SU-DHL-6 (cell line): ENCODE data around the gene NAPA.

Experiments
- H2AFZ ChIP-seq: fragments of 200-600 bp; sonication (generic); 2 replicates; pipeline ENCODE4 v1.6.1; 2014; ENCODE audit warnings: low read depth, mild to moderate bottlenecking, moderate library complexity, mixed read lengths, antibody characterized with exemption, low read length; ENCODE audit not compliant: severe bottlenecking
- H3F3A ChIP-seq: fragments of 200-600 bp; shearing (Covaris generic); 2 replicates; pipeline ENCODE4 v1.6.0; 2016; ENCODE audit warnings: antibody characterized with exemption, mild to moderate bottlenecking; ENCODE audit not compliant: insufficient read depth
- H3K27ac ChIP-seq: fragments of 200-600 bp; sonication (generic); 2 replicates; pipeline ENCODE4 v1.5.1; 2016; ENCODE audit warnings: low read depth, mild to moderate bottlenecking, low read length, moderate library complexity, mixed read lengths
- H3K27me3 ChIP-seq: fragments of 200-600 bp; sonication (generic), shearing (Covaris generic); 2 replicates; pipeline ENCODE4 v1.6.0; 2014; ENCODE audit warnings: mild to moderate bottlenecking, low read length
- H3K36me3 ChIP-seq: fragments of 200-600 bp; sonication (generic); 2 replicates; pipeline ENCODE4 v1.6.1; 2014; ENCODE audit warnings: mild to moderate bottlenecking, low read length, mixed read lengths
- H3K4me2 ChIP-seq: fragments of 300-600, 200-600 bp; shearing (Covaris generic), sonication (generic); 2 replicates; pipeline ENCODE4 v1.6.0; 2014; ENCODE audit warnings: low read length, low read depth, mild to moderate bottlenecking; ENCODE audit not compliant: poor library complexity, severe bottlenecking
- H3K4me3 ChIP-seq: fragments of 200-600 bp; sonication (generic); 2 replicates; pipeline ENCODE4 v1.5.1; 2014; ENCODE audit warnings: antibody characterized with exemption, low read length, mild to moderate bottlenecking, mixed read lengths; ENCODE audit not compliant: insufficient read depth, poor library complexity, severe bottlenecking
- H3K79me2 ChIP-seq: fragments of 200-600 bp; sonication (generic); 2 replicates; pipeline ENCODE4 v1.6.1; 2014; ENCODE audit warnings: mild to moderate bottlenecking, low read length, moderate library complexity; ENCODE audit not compliant: insufficient read depth
- H3K9ac ChIP-seq: fragments of 200-600 bp; sonication (generic); 2 replicates; pipeline ENCODE4 v1.7.0; 2014; ENCODE audit warnings: mild to moderate bottlenecking, low read length
- H3K9me2 ChIP-seq: fragments of 200-600 bp; sonication (generic); replicated peaks from 2 replicates; pipeline ENCODE4 v1.6.1; 2014; ENCODE audit warnings: low read length; ENCODE audit not compliant: insufficient read depth
- H3K9me3 ChIP-seq: fragments of 200-600 bp; sonication (generic); 2 replicates; pipeline ENCODE4 v1.6.1; 2014; ENCODE audit warnings: low read length, mixed read lengths; ENCODE audit not compliant: insufficient read depth
- H4K20me1 ChIP-seq: fragments of 200-600 bp; sonication (generic); 2 replicates; pipeline ENCODE4 v1.6.1; 2014; ENCODE audit warnings: low read depth, mild to moderate bottlenecking, antibody characterized with exemption, low read length, moderate library complexity, mixed read lengths
- CTCF ChIP-seq: fragments of 200-600 bp; sonication (generic); IDR thresholded peaks from one replicate; pipeline ENCODE4 v1.5.1; 2017; ENCODE audit warnings: antibody characterized with exemption, mild to moderate bottlenecking, low read length, moderate library complexity; ENCODE audit not compliant: insufficient read depth, poor library complexity, severe bottlenecking
- EZH2phosphoT487 ChIP-seq: fragments of 200-600 bp; sonication (generic), shearing (Covaris generic); conservative IDR thresholded peaks from 2 replicates; pipeline ENCODE4 v1.6.1; 2018; ENCODE audit warnings: mild to moderate bottlenecking, antibody characterized with exemption, low read length, moderate library complexity, mixed read lengths

Gene NAPA

GRCh38 chr19:47471733-47472457 lies 43.0 kb downstream of the NAPA start, which contains the start of gene SLC8A2:
Gene SLC8A2 (minus strand): TSS chr19:47471893. CDS start chr19:47466403, 5,490 bp downstream.
- Histone ChIP-seq H2AFZ (no peak within 1 kb of the TSS), H3K27me3 (no peaks in the 10 kb centered on the region), H3K79me2 (no peaks in the 10 kb centered on the region), H3K4me2 (no peak within 1 kb of the TSS), H3F3A (no peaks in the 10 kb centered on the region), H3K9me3 (no peaks in the 10 kb centered on the region), H3K9me2 (no peaks in the 10 kb centered on the region), H3K4me3 (no peak within 1 kb of the TSS), H4K20me1 (no peaks in the 10 kb centered on the region), H3K36me3 (no peaks in the 10 kb centered on the region), H3K9ac (no peak within 1 kb of the TSS), H3K27ac (no peak within 1 kb of the TSS)
- TF ChIP-seq EZH2phosphoT487 (no peak), CTCF (no peak)

GRCh38 chr19:47471381-47471732 lies 43.5 kb downstream of the NAPA start:
- no peak overlapping the region for H3K4me3 ChIP-seq
- no peaks in the 10 kb centered on the region for H3K27me3 ChIP-seq
- no peak overlapping the region for H2AFZ ChIP-seq
- TF ChIP-seq CTCF (no peak), EZH2phosphoT487 (no peak)
- no peak overlapping the region for H3K9ac ChIP-seq
- H3K9me2 ChIP-seq, result no peaks in the 10 kb centered on the region
- H3K4me2 ChIP-seq, result no peak overlapping the region
- no peaks in the 10 kb centered on the region for H3K9me3 ChIP-seq
- no peaks in the 10 kb centered on the region for H4K20me1 ChIP-seq
- no peak overlapping the region for H3K27ac ChIP-seq
- no peaks in the 10 kb centered on the region for H3K79me2 ChIP-seq
- no peaks in the 10 kb centered on the region for H3K36me3 ChIP-seq
- no peaks in the 10 kb centered on the region for H3F3A ChIP-seq

GRCh38 chr19:47470447-47471195 lies 44.2 kb downstream of the NAPA start:
- no peak for TF ChIP-seq EZH2phosphoT487
- TF ChIP-seq CTCF, result no peak
- Histone ChIP-seq H3F3A (no peaks in the 10 kb centered on the region), H3K9me2 (no peaks in the 10 kb centered on the region), H3K27me3 (no peaks in the 10 kb centered on the region), H4K20me1 (no peaks in the 10 kb centered on the region), H2AFZ (no peak overlapping the region), H3K4me3 (no peak overlapping the region), H3K36me3 (no peaks in the 10 kb centered on the region), H3K9me3 (no peaks in the 10 kb centered on the region), H3K9ac (no peak overlapping the region), H3K27ac (no peak overlapping the region), H3K4me2 (no peak overlapping the region), H3K79me2 (no peaks in the 10 kb centered on the region)
